ENCODE results near the gene RAD18.

The RAD18 gene

GRCh38 chr3:8857720-8858367 is 105.4 kb downstream of the RAD18 start:
- no peak for DNase-seq

- DNase-seq = no peak
Observed at GRCh38 chr3:8856721-8857120, 106.6 kb downstream of the RAD18 start.

GRCh38 chr3:8856071-8856470 is 107.2 kb downstream of the RAD18 start:
- no peak for DNase-seq

- no peak for DNase-seq
Observed at GRCh38 chr3:8854656-8855055, 108.6 kb downstream of the RAD18 start.

- DNase-seq = no peak
Observed at GRCh38 chr3:8853081-8853480, 110.2 kb downstream of the RAD18 start.

GRCh38 chr3:8852511-8852910 is 110.8 kb downstream of the RAD18 start:
- DNase-seq = no peak

- no peak for DNase-seq
Observed at GRCh38 chr3:8851703-8852102, 111.6 kb downstream of the RAD18 start.

GRCh38 chr3:8848696-8849131 is 114.6 kb downstream of the RAD18 start:
- no peak for DNase-seq

- DNase-seq = no peak
Observed at GRCh38 chr3:8847317-8847716, 116.0 kb downstream of the RAD18 start.

- no peak for DNase-seq
Observed at GRCh38 chr3:8846176-8846575, 117.1 kb downstream of the RAD18 start.

GRCh38 chr3:8845641-8846040 is 117.6 kb downstream of the RAD18 start:
- no peak for DNase-seq

GRCh38 chr3:8843347-8843746 is 119.9 kb downstream of the RAD18 start:
- no peak for DNase-seq

GRCh38 chr3:8842293-8842692 is 121.0 kb downstream of the RAD18 start:
- no peak for DNase-seq

GRCh38 chr3:8841472-8841871 is 121.8 kb downstream of the RAD18 start:
- no peak for DNase-seq

GRCh38 chr3:8840556-8840955 is 122.7 kb downstream of the RAD18 start:
- DNase-seq = no peak

GRCh38 chr3:8839607-8840325 is 123.5 kb downstream of the RAD18 start:
- DNase-seq = no peak

GRCh38 chr3:8838765-8839423 is 124.4 kb downstream of the RAD18 start:
- no peak for DNase-seq

- DNase-seq = no peak
Observed at GRCh38 chr3:8838234-8838633, 125.0 kb downstream of the RAD18 start.

- no peak for DNase-seq
Observed at GRCh38 chr3:8837162-8837561, 126.1 kb downstream of the RAD18 start.

GRCh38 chr3:8836096-8836495 is 127.2 kb downstream of the RAD18 start:
- no peak for DNase-seq

GRCh38 chr3:8835385-8835784 is 127.9 kb downstream of the RAD18 start:
- DNase-seq = no peak

GRCh38 chr3:8834974-8835373 is 128.3 kb downstream of the RAD18 start:
- no peak for DNase-seq

GRCh38 chr3:8827641-8828040 is 135.6 kb downstream of the RAD18 start:
- DNase-seq = no peak
